ENCODE results near the gene RPTOR. TPM values are rescaled to one million over a fixed set of nuclear protein-coding genes. Genes with fewer than 3 reads are reported as not detected.

Gene RPTOR
- total RNA-seq, 1 donor from 2014 or later = 65.9 TPM

DNA sequence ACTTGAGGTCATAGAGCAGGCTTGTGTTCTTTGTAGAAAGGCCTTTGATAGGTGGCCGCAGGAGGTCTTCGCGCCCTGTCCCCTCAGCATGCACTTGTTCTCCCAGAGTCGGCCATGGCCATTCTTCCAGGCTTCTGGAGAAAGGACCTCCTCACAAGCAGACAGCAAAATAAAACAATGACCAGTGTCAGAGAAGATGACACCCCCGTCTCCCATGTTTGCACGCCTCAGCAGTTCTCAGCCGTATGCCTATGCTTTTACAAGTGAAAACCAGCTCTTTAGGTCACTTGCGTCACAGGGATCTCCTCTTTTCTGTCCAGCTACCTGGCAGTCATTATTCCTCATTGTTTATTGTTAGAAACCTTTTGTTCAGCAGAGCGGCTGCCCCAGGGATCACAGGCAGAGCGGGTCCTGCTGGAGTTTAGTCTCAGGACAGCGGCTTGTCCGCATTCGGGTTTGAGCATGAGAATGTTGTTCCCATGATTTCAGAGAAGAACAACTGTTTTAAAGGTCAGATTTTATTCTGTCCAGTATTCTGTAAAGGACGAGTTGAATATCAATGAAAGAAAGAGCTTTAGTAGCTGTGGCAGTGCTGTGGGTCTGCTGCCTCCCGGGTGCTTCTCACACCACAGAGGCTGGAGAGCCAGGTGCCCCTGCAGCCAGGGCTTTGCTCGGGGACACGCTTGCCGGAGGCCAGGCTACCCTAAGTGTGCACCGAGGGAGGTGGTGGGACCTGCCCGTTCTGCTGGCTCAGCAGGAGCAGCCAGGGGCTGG lies 123.9 kb downstream of the RPTOR start:
- Mint-ChIP-seq H3K9me3 (no peaks in the 10 kb centered on the region), H3K4me1 (peaks cover 47% of the 10 kb centered on the region), H3K27ac (no peak overlapping the region), H3K4me3 (no peak overlapping the region), H3K27me3 (no peaks in the 10 kb centered on the region), H3K36me3 (ENCODE audit: low read depth) (peaks cover 4% of the 10 kb centered on the region)
- ATAC-seq (ENCODE audit: low read depth) (no peak), DNase-seq (no peak)
- TF ChIP-seq, protein P1, sequence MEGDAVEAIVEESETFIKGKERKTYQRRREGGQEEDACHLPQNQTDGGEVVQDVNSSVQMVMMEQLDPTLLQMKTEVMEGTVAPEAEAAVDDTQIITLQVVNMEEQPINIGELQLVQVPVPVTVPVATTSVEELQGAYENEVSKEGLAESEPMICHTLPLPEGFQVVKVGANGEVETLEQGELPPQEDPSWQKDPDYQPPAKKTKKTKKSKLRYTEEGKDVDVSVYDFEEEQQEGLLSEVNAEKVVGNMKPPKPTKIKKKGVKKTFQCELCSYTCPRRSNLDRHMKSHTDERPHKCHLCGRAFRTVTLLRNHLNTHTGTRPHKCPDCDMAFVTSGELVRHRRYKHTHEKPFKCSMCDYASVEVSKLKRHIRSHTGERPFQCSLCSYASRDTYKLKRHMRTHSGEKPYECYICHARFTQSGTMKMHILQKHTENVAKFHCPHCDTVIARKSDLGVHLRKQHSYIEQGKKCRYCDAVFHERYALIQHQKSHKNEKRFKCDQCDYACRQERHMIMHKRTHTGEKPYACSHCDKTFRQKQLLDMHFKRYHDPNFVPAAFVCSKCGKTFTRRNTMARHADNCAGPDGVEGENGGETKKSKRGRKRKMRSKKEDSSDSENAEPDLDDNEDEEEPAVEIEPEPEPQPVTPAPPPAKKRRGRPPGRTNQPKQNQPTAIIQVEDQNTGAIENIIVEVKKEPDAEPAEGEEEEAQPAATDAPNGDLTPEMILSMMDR (IDR thresholded peaks at IDR 0.05) = no peak
- ChIA-PET POLR2A (interaction anchor here (0.6 kb wide), 1 partner anchor 242 kb away, joined by 6 read pairs; no protein-coding TSS in a partner anchor), CTCF (no interaction called here)
- intact Hi-C loops (cut with micrococcal nuclease) = loop anchor here (10.0 kb wide), 2 partner anchors 66 to 166 kb away; no protein-coding TSS in a partner anchor

DNA sequence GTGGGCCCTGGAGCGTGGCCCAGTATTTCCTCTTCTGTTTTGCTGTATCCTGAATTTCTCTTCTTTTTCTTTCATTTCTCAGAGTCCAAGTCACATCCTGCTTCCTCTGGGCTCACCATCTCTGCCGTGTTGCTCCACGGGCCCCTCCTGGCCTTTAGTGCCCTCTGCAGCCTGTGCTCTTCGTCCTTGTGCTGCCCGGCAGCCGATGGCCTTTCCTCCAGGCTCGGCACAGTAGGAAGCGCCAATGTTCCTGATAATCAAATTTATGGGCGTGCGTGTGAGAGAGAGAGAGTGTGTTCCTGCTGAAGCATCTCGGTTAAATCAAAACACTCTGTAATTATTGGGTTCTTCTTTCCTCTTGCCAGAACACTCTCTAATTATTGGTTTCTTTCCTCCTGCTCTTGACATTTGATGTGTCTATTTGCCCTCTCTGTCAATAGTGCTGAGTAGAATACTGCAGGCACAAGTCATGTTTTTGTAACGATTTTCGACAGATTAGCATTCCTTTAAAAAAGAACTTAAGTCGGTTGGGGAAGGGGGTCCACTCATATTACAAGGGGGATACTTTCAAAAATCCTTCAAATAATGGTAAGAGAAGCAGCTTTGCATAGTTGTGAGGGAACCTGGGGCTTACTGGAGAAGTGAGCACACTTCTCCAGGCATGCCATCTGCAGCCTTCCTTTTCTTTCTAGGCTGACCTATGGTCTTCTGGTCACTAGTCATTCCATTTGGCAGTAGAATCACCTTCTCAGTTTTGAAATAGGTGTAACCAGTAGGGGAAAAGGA lies 126.6 kb downstream of the RPTOR start:
- intact Hi-C loops (cut with micrococcal nuclease) = no loop called here

DNA sequence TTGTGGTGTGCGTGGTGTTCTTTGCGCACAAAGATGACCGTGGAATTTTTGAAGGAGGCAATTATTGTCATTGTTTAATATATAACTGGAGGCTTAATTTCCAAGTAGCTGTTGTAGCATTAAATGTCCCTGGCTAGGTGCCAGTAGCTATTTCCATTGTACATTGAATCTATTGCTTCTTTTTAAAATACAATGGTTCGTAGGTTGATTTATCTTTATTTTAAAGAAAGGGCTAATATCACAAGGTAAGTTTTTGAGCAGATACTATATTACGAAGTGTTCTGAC lies 127.1 kb downstream of the RPTOR start:
- Mint-ChIP-seq H3K27me3 (no peaks in the 10 kb centered on the region), H3K9me3 (no peaks in the 10 kb centered on the region), H3K4me1 (peaks cover 30% of the 10 kb centered on the region), H3K36me3 (ENCODE audit: low read depth) (peaks cover 2% of the 10 kb centered on the region), H3K27ac (no peak overlapping the region), H3K4me3 (no peak overlapping the region)
- DNase-seq (no peak), ATAC-seq (ENCODE audit: low read depth) (no peak)
- ChIA-PET CTCF (no interaction called here), POLR2A (interaction anchor here (1.2 kb wide), 1 partner anchor 206 kb away, joined by 3 read pairs; no protein-coding TSS in a partner anchor)
- intact Hi-C loops (cut with micrococcal nuclease) = no loop called here
- TF ChIP-seq, protein P1 (IDR thresholded peaks at IDR 0.05) = no peak

More for the DNA sequence above, 126.6 kb downstream of the RPTOR start:
- TF ChIP-seq, protein P1 (IDR thresholded peaks at IDR 0.05) = no peak
- peaks cover 3% of the 10 kb centered on the region for H3K36me3 Mint-ChIP-seq (ENCODE audit: low read depth)
- ATAC-seq (ENCODE audit: low read depth) (no peak), DNase-seq (no peak)
- peaks cover 31% of the 10 kb centered on the region for H3K4me1 Mint-ChIP-seq
- H3K4me3 Mint-ChIP-seq = no peak overlapping the region
- ChIA-PET CTCF (no interaction called here), POLR2A (interaction anchor here (1.2 kb wide), 1 partner anchor 206 kb away, joined by 3 read pairs; no protein-coding TSS in a partner anchor)
- no peak overlapping the region for H3K27ac Mint-ChIP-seq
- H3K27me3 Mint-ChIP-seq = no peaks in the 10 kb centered on the region
- H3K9me3 Mint-ChIP-seq = no peaks in the 10 kb centered on the region

DNA sequence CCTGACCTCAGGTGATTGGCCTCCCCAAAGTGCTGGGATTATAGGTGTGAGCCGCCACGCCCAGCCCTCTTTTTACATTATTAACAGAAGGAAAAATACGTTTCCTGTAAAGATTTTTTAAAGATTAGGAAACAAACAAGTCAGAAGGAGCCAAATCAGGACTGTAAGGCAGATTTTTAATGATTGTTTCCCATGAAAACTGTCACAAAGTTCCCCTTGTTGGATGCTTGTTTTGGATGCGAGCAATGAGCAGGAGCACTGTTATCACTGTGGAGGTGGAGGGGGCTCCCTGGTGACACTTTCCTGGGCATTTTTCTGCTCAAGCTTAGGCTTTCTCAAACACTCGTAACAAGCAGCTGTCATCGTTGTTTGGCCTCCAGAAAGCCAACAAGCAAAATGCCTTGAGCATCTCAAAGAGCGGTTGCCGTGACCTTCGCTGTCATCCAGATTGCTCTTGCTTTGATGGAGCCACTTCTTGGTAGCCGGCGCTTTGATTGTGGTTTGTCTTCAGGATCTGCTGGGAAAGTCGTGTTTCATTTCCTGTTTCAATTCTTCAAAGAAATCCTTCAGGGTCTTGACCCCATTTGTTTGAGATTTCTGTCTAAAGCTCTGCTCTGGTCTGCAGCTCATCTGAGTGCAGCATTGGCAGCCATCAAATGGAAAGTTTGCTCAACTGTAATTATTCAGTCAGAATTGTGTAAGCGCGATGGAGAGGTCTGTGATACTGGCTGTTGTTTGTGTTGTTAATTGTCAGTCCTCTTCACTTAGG lies 128.7 kb downstream of the RPTOR start:
- POLR2A ChIA-PET = no interaction called here
- peaks cover 23% of the 10 kb centered on the region for H3K4me1 Mint-ChIP-seq
- ATAC-seq (ENCODE audit: low read depth) (no peak), DNase-seq (no peak)
- H3K27ac Mint-ChIP-seq = no peak overlapping the region
- H3K36me3 Mint-ChIP-seq (ENCODE audit: low read depth) = no peaks in the 10 kb centered on the region
- intact Hi-C loops (cut with micrococcal nuclease) = no loop called here
- TF ChIP-seq, protein P1 (IDR thresholded peaks at IDR 0.05) = no peak
- CTCF ChIA-PET = no interaction called here
- no peak overlapping the region for H3K4me3 Mint-ChIP-seq
- no peaks in the 10 kb centered on the region for H3K27me3 Mint-ChIP-seq
- H3K9me3 Mint-ChIP-seq = no peaks in the 10 kb centered on the region
